ENCODE data around the gene PLIN1.

Gene PLIN1

DNA sequence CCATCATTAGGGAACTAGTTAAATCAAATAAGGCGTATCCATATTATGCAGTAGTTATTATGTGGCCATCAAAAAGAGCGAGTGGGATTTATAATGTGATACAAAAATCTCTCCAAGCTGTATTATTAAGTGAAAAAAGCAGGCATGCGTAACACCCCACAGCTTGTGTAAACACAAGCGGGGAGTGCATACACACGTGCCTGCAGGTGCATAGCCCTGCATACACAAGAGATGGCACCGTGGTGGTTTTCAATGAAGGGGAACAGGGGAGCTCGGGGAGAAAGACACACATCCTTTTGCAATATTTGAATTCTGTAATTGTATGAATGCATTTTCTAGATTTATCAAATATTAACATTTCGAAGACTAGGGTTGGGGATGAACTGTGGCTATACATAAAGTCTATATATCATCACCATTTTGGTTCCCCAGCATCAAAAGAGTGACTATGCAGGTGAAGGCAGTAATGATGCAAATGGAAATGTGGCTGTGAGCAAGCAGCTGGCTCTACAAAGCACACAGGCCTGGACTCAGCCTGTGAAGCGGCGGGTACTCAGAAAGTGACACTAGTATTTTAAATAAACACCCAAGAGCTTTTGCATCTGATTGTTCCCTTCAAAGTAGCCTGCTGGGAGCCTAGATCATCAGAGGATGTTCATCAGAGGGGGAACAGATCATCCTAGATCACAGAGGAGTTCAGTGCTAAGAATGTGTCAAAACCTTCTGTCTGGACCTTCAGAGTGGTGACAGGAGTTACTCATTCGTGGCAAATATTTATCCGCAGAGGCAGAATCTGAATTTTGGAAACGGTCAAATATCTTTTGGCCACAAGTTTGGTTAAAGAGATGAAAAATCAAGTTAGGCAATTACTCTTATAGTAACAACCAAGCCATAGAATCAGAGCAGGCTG is 14.5 kb downstream of the PLIN1 start:
- H4K8ac ChIP-seq (ENCODE audit: low read depth, low read length) = no peak overlapping the region
- no peak overlapping the region for H3K4me2 ChIP-seq (ENCODE audit: low read length)
- DNase-seq = no peak
- H3K79me1 ChIP-seq (ENCODE audit: low read length) = peaks cover 6% of the 10 kb centered on the region
- no peak overlapping the region for H2AK5ac ChIP-seq (ENCODE audit: low read length)
- no peak overlapping the region for H2BK120ac ChIP-seq (ENCODE audit: insufficient read depth, low read length, poor library complexity)
- peaks cover 9% of the 10 kb centered on the region for H3K27me3 ChIP-seq (ENCODE audit: insufficient read depth, low read length)
- H2BK5ac ChIP-seq (ENCODE audit: low read depth, low read length, poor library complexity) = no peak overlapping the region
- no peak overlapping the region for H4K12ac ChIP-seq (ENCODE audit: low read depth, low read length)
- H3K27ac ChIP-seq (ENCODE audit: low read depth, low read length) = no peak overlapping the region
- H3K18ac ChIP-seq (ENCODE audit: low read length) = no peak overlapping the region
- H3K9me3 ChIP-seq (ENCODE audit: insufficient read depth, low read depth, low read length) = no peaks in the 10 kb centered on the region
- no peak overlapping the region for H2AFZ ChIP-seq (ENCODE audit: insufficient read depth, low read length, poor library complexity)
- H3K36me3 ChIP-seq (ENCODE audit: control insufficient read depth in 1 of 2, insufficient read depth in 2 of 2, low read length in 2 of 2) = no peaks in the 10 kb centered on the region
- H3K4ac ChIP-seq (ENCODE audit: low read depth, low read length) = no peak overlapping the region
- peaks cover 0 to 8% of the 10 kb centered on the region in 2 experiments for H3K4me1 ChIP-seq (ENCODE audit: control insufficient read depth in 1 of 2, insufficient read depth in 2 of 2, low read length in 2 of 2)
- no CpG with 5 or more reads among the region's 13 CpGs for WGBS (ENCODE audit: extremely low coverage, insufficient coverage, insufficient read length)
- no peak overlapping the region for H3K14ac ChIP-seq (ENCODE audit: low read length)
- H3K23ac ChIP-seq (ENCODE audit: low read length) = no peak overlapping the region
- H2BK12ac ChIP-seq (ENCODE audit: low read length) = no peak overlapping the region
- H3K9ac ChIP-seq (ENCODE audit: low read length) = no peak overlapping the region
- no peak overlapping the region for H3K4me3 ChIP-seq (ENCODE audit: low read depth, low read length)
- H4K91ac ChIP-seq (ENCODE audit: low read depth, low read length) = no peak overlapping the region
- H3K79me2 ChIP-seq (ENCODE audit: control insufficient read depth, insufficient read depth, low read length, poor library complexity) = no peaks in the 10 kb centered on the region

- Histone ChIP-seq H4K91ac (ENCODE audit: low read depth, low read length) (no peak overlapping the region), H3K27me3 (ENCODE audit: insufficient read depth, low read length) (peaks cover 9% of the 10 kb centered on the region), H2BK5ac (ENCODE audit: low read depth, low read length, poor library complexity) (no peak overlapping the region), H3K27ac (ENCODE audit: low read depth, low read length) (no peak overlapping the region), H2AK5ac (ENCODE audit: low read length) (no peak overlapping the region), H3K4ac (ENCODE audit: low read depth, low read length) (no peak overlapping the region), H3K79me1 (ENCODE audit: low read length) (peaks cover 6% of the 10 kb centered on the region), H3K36me3 (ENCODE audit: control insufficient read depth in 1 of 2, insufficient read depth in 2 of 2, low read length in 2 of 2) (no peaks in the 10 kb centered on the region), H3K79me2 (ENCODE audit: control insufficient read depth, insufficient read depth, low read length, poor library complexity) (no peaks in the 10 kb centered on the region), H2BK12ac (ENCODE audit: low read length) (no peak overlapping the region), H3K9ac (ENCODE audit: low read length) (no peak overlapping the region), H2AFZ (ENCODE audit: insufficient read depth, low read length, poor library complexity) (peak overlapping the region; percentile 10), H3K4me3 (ENCODE audit: low read depth, low read length) (no peak overlapping the region), H3K14ac (ENCODE audit: low read length) (no peak overlapping the region), H3K4me2 (ENCODE audit: low read length) (no peak overlapping the region), H4K12ac (ENCODE audit: low read depth, low read length) (peak overlapping the region; percentile 41), H3K4me1 (ENCODE audit: control insufficient read depth in 1 of 2, insufficient read depth in 2 of 2, low read length in 2 of 2) (peaks cover 0 to 8% of the 10 kb centered on the region in 2 experiments), H3K9me3 (ENCODE audit: insufficient read depth, low read depth, low read length) (no peaks in the 10 kb centered on the region), H3K23ac (ENCODE audit: low read length) (no peak overlapping the region), H3K18ac (ENCODE audit: low read length) (no peak overlapping the region), H2BK120ac (ENCODE audit: insufficient read depth, low read length, poor library complexity) (no peak overlapping the region), H4K8ac (ENCODE audit: low read depth, low read length) (peak overlapping the region; percentile 42)
- peak; percentile 88 to 92 for DNase-seq
- no CpG with 5 or more reads among the region's 11 CpGs for WGBS (ENCODE audit: extremely low coverage, insufficient coverage, insufficient read length)
Observed at GRCh38 chr15:89662893-89663626, 16.1 kb downstream of the PLIN1 start.

DNA sequence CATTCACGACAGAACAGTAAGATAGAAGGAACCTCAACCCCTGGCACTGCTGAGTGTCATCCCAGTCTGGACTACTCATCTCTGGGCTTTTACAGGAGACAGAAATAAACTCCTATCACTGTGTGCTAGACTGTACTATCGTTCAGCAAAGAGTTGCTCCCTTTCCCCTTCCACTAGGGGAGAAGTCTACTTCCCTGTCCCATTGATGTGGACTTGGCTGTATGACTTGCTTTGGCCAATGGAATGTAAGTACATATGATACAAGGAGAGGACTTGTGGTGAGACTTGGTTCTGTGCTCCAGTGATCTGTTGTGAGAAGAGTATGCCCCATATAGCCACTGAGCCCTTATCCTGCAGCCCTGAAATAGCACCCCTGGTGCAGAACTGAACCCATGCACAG is 18.6 kb downstream of the PLIN1 start:
- H3K18ac ChIP-seq (ENCODE audit: low read length) = no peak overlapping the region
- H3K4ac ChIP-seq (ENCODE audit: low read depth, low read length) = no peak overlapping the region
- no peak overlapping the region for H3K4me2 ChIP-seq (ENCODE audit: low read length)
- H4K91ac ChIP-seq (ENCODE audit: low read depth, low read length) = no peak overlapping the region
- no peak overlapping the region for H2BK5ac ChIP-seq (ENCODE audit: low read depth, low read length, poor library complexity)
- no peak overlapping the region for H3K27ac ChIP-seq (ENCODE audit: low read depth, low read length)
- H3K79me1 ChIP-seq (ENCODE audit: low read length) = peaks cover 3% of the 10 kb centered on the region
- H3K9me3 ChIP-seq (ENCODE audit: insufficient read depth, low read depth, low read length) = no peaks in the 10 kb centered on the region
- H3K27me3 ChIP-seq (ENCODE audit: insufficient read depth, low read length) = peaks cover 9% of the 10 kb centered on the region
- H3K14ac ChIP-seq (ENCODE audit: low read length) = no peak overlapping the region
- H2BK12ac ChIP-seq (ENCODE audit: low read length) = no peak overlapping the region
- H3K79me2 ChIP-seq (ENCODE audit: control insufficient read depth, insufficient read depth, low read length, poor library complexity) = no peaks in the 10 kb centered on the region
- no peak overlapping the region for H2AFZ ChIP-seq (ENCODE audit: insufficient read depth, low read length, poor library complexity)
- H2AK5ac ChIP-seq (ENCODE audit: low read length) = no peak overlapping the region
- no peak overlapping the region for H2BK120ac ChIP-seq (ENCODE audit: insufficient read depth, low read length, poor library complexity)
- H3K4me1 ChIP-seq (ENCODE audit: control insufficient read depth in 1 of 2, insufficient read depth in 2 of 2, low read length in 2 of 2) = peaks cover 0 to 2% of the 10 kb centered on the region in 2 experiments
- H4K12ac ChIP-seq (ENCODE audit: low read depth, low read length) = no peak overlapping the region
- H4K8ac ChIP-seq (ENCODE audit: low read depth, low read length) = no peak overlapping the region
- H3K4me3 ChIP-seq (ENCODE audit: low read depth, low read length) = no peak overlapping the region
- no peak overlapping the region for H3K23ac ChIP-seq (ENCODE audit: low read length)
- no CpG with 5 or more reads among the region's 2 CpGs for WGBS (ENCODE audit: extremely low coverage, insufficient coverage, insufficient read length)
- H3K9ac ChIP-seq (ENCODE audit: low read length) = no peak overlapping the region
- no peak for DNase-seq
- no peaks in the 10 kb centered on the region for H3K36me3 ChIP-seq (ENCODE audit: control insufficient read depth in 1 of 2, insufficient read depth in 2 of 2, low read length in 2 of 2)

GRCh38 chr15:89659295-89659694 is 19.9 kb downstream of the PLIN1 start:
- Histone ChIP-seq H3K9me3 (ENCODE audit: insufficient read depth, low read depth, low read length) (no peaks in the 10 kb centered on the region), H2BK12ac (ENCODE audit: low read length) (no peak overlapping the region), H4K91ac (ENCODE audit: low read depth, low read length) (no peak overlapping the region), H3K4me2 (ENCODE audit: low read length) (no peak overlapping the region), H3K4ac (ENCODE audit: low read depth, low read length) (no peak overlapping the region), H4K12ac (ENCODE audit: low read depth, low read length) (no peak overlapping the region), H3K36me3 (ENCODE audit: control insufficient read depth in 1 of 2, insufficient read depth in 2 of 2, low read length in 2 of 2) (no peaks in the 10 kb centered on the region), H3K14ac (ENCODE audit: low read length) (no peak overlapping the region), H4K8ac (ENCODE audit: low read depth, low read length) (no peak overlapping the region), H3K9ac (ENCODE audit: low read length) (no peak overlapping the region), H3K4me1 (ENCODE audit: control insufficient read depth in 1 of 2, insufficient read depth in 2 of 2, low read length in 2 of 2) (peaks cover 4 to 7% of the 10 kb centered on the region in 2 experiments), H3K18ac (ENCODE audit: low read length) (no peak overlapping the region), H2AK5ac (ENCODE audit: low read length) (no peak overlapping the region), H3K27me3 (ENCODE audit: insufficient read depth, low read length) (peaks cover 4% of the 10 kb centered on the region), H3K79me2 (ENCODE audit: control insufficient read depth, insufficient read depth, low read length, poor library complexity) (peaks cover 6% of the 10 kb centered on the region), H3K27ac (ENCODE audit: low read depth, low read length) (no peak overlapping the region), H3K79me1 (ENCODE audit: low read length) (peaks cover 9% of the 10 kb centered on the region), H2AFZ (ENCODE audit: insufficient read depth, low read length, poor library complexity) (no peak overlapping the region), H2BK5ac (ENCODE audit: low read depth, low read length, poor library complexity) (no peak overlapping the region), H3K23ac (ENCODE audit: low read length) (no peak overlapping the region), H3K4me3 (ENCODE audit: low read depth, low read length) (no peak overlapping the region), H2BK120ac (ENCODE audit: insufficient read depth, low read length, poor library complexity) (no peak overlapping the region)
- no CpG with 5 or more reads among the region's 2 CpGs for WGBS (ENCODE audit: extremely low coverage, insufficient coverage, insufficient read length)
- DNase-seq = no peak
